ENCODE measurements around the gene ZNF669. TPM values are rescaled to one million over a fixed set of nuclear protein-coding genes. Genes with fewer than 3 reads are reported as not detected.

The ZNF669 gene
- total RNA-seq, 1 donor from 2014 or later = 0.64 TPM

GRCh38 chr1:247096958-247097357 is 7.2 kb downstream of the ZNF669 start:
- peaks cover 44 to 51% of the 10 kb centered on the region in 2 donors for H3K36me3 ChIP-seq
- H3K9me3 ChIP-seq = peaks cover 5 to 71% of the 10 kb centered on the region in 2 donors
- intact Hi-C loops (cut with DNase I) = no loop called here
- H3K27ac ChIP-seq = no peak overlapping the region
- no peak for TF ChIP-seq CTCF (IDR thresholded peaks at IDR 0.05)
- DNase-seq (ENCODE audit: low spot score in 2 of 2) = no peak
- H3K4me1 ChIP-seq = no peaks in the 10 kb centered on the region
- H3K4me3 ChIP-seq = no peak overlapping the region
- no peaks in the 10 kb centered on the region for H3K27me3 ChIP-seq

- Histone ChIP-seq H3K9me3 (peaks cover 5 to 68% of the 10 kb centered on the region in 2 donors), H3K27ac (no peak overlapping the region), H3K4me1 (no peaks in the 10 kb centered on the region), H3K36me3 (peaks cover 40 to 47% of the 10 kb centered on the region in 2 donors), H3K4me3 (no peak overlapping the region), H3K27me3 (no peaks in the 10 kb centered on the region)
- no peak for DNase-seq (ENCODE audit: low spot score in 2 of 2)
- no peak for TF ChIP-seq CTCF (IDR thresholded peaks at IDR 0.05)
- intact Hi-C loops (cut with DNase I) = no loop called here
These were observed 7.6 kb downstream of the ZNF669 start for GRCh38 chr1:247096544-247096943.

GRCh38 chr1:247096112-247096511 is 8.0 kb downstream of the ZNF669 start:
- no peak overlapping the region for H3K4me3 ChIP-seq
- intact Hi-C loops (cut with DNase I) = no loop called here
- no peak for TF ChIP-seq CTCF (IDR thresholded peaks at IDR 0.05)

GRCh38 chr1:247090455-247090854 is 13.7 kb downstream of the ZNF669 start:
- peaks cover 0 to 12% of the 10 kb centered on the region in 2 donors for H3K9me3 ChIP-seq
- no peaks in the 10 kb centered on the region for H3K36me3 ChIP-seq
- no peak overlapping the region for H3K4me3 ChIP-seq
- no peak overlapping the region for H3K27ac ChIP-seq
- intact Hi-C loops (cut with DNase I) = no loop called here
- no peaks in the 10 kb centered on the region for H3K27me3 ChIP-seq
- TF ChIP-seq CTCF (IDR thresholded peaks at IDR 0.05) = no peak
- H3K4me1 ChIP-seq = no peaks in the 10 kb centered on the region
- no peak for DNase-seq (ENCODE audit: low spot score in 2 of 2)

More at GRCh38 chr1:247096112-247096511, 8.0 kb downstream of the ZNF669 start:
- no peak overlapping the region for H3K27ac ChIP-seq
- peaks cover 36 to 43% of the 10 kb centered on the region in 2 donors for H3K36me3 ChIP-seq
- no peaks in the 10 kb centered on the region for H3K27me3 ChIP-seq
- no peak for DNase-seq (ENCODE audit: low spot score in 2 of 2)
- H3K9me3 ChIP-seq = peaks cover 5 to 63% of the 10 kb centered on the region in 2 donors
- no peaks in the 10 kb centered on the region for H3K4me1 ChIP-seq

- intact Hi-C loops (cut with DNase I) = no loop called here
- no peak for DNase-seq (ENCODE audit: low spot score in 2 of 2)
- no peaks in the 10 kb centered on the region for H3K36me3 ChIP-seq
- H3K27me3 ChIP-seq = no peaks in the 10 kb centered on the region
- no peaks in the 10 kb centered on the region for H3K4me1 ChIP-seq
- no peak for TF ChIP-seq CTCF (IDR thresholded peaks at IDR 0.05)
- H3K27ac ChIP-seq = no peak overlapping the region
- H3K4me3 ChIP-seq = no peak overlapping the region
- H3K9me3 ChIP-seq = peaks cover 0 to 6% of the 10 kb centered on the region in 2 donors
These were observed 14.4 kb downstream of the ZNF669 start for GRCh38 chr1:247089616-247090375.

Measured in ascending aorta (tissue), 2 donors.